Measurements from ENCODE around the gene ACP3. TPM values are rescaled to one million over a fixed set of nuclear protein-coding genes. Genes with fewer than 3 reads are reported as not detected.

ACP3 gene
- total RNA-seq, 1 donor from 2014 or later, result not detected

DNA sequence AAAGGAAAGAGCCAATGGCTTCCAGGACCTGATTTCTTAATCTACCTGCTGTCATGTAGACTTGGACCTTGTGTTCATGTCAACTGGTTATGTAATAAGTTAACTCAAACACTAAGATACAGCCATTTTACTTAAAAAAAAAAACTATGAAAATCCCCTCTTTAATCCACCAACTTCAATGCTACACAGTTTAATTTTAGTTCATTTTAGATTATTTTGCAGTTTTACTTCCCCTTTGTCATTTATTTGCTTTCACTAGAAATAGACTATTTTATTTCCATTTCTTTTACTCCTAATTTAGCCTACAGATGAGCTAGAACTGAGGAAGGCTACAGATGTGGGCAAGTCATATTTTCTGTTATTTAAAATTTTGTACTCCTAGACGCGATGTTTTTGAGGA lies 89.4 kb downstream of the ACP3 start:
- H3K4me3 Mint-ChIP-seq (ENCODE audit: unreplicated experiment), result no peak overlapping the region
- no peaks in the 10 kb centered on the region for H3K9me3 Mint-ChIP-seq (ENCODE audit: low read depth)
- no peak overlapping the region for H3K27ac Mint-ChIP-seq (ENCODE audit: unreplicated experiment)
- H3K36me3 Mint-ChIP-seq (ENCODE audit: low read depth), result no peaks in the 10 kb centered on the region
- no peaks in the 10 kb centered on the region for H3K4me1 Mint-ChIP-seq (ENCODE audit: low read depth)
- no peak for TF ChIP-seq CTCF (IDR thresholded peaks at IDR 0.05)
- peaks cover 57% of the 10 kb centered on the region for H3K27me3 Mint-ChIP-seq (ENCODE audit: low read depth)
- DNase-seq (ENCODE audit: low spot score), result no peak

DNA sequence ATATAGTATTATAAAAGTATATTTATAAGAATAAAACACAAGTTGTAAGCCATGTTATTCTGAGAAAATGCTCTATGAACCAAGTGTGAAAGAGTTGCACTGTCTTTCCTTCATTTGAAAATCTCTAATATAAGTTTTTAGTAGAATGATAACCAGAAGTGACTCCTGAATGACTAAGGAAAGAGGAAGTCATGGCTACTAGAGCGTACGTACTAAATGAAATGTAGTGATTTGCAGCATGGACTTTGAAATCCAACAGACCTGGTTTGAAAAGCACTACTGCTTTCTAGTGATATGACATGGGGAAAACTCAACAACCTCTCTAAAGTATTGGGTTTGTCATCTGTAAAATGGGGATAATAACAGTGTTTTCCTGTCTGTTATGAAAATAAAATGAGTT lies 89.8 kb downstream of the ACP3 start:
- H3K27me3 Mint-ChIP-seq (ENCODE audit: low read depth), result peaks cover 56% of the 10 kb centered on the region
- no peaks in the 10 kb centered on the region for H3K4me1 Mint-ChIP-seq (ENCODE audit: low read depth)
- H3K9me3 Mint-ChIP-seq (ENCODE audit: low read depth), result no peaks in the 10 kb centered on the region
- H3K4me3 Mint-ChIP-seq (ENCODE audit: unreplicated experiment), result no peak overlapping the region
- H3K36me3 Mint-ChIP-seq (ENCODE audit: low read depth), result no peaks in the 10 kb centered on the region
- no peak for DNase-seq (ENCODE audit: low spot score)
- no peak for TF ChIP-seq CTCF (IDR thresholded peaks at IDR 0.05)
- no peak overlapping the region for H3K27ac Mint-ChIP-seq (ENCODE audit: unreplicated experiment)

Other genes with a start within 250 kb of the ACP3 start
- gene DNAJC13, start 100.1 kb downstream of the ACP3 start, total RNA-seq, result 49.1 to 61.4 TPM (median 51.8 TPM) in 3 replicates

Data from chondrocyte (in vitro differentiated cells).